MM.1S (cell line): Measurements from ENCODE around the gene CLEC4F.

Experiments used
- DNase-seq: peaks from one replicate; pipeline ENCODE4 v3.0.0-alpha.2; 2015
- H2AFZ ChIP-seq: fragments of 300-600 bp; sonication (generic); 2 replicates; pipeline ENCODE4 v1.6.0; 2016; ENCODE audit warnings: antibody characterized with exemption, low read length
- H3F3A ChIP-seq: fragments of 300-600 bp; sonication (generic); 2 replicates; pipeline ENCODE4 v1.6.1; 2016; ENCODE audit warnings: mild to moderate bottlenecking, antibody characterized with exemption, low read length, moderate library complexity, mixed read lengths; ENCODE audit not compliant: insufficient read depth
- H3K27ac ChIP-seq: fragments of 300-600 bp; sonication (generic); 2 replicates; pipeline ENCODE4 v1.5.1; 2016; ENCODE audit warnings: mild to moderate bottlenecking, low read length
- H3K27me3 ChIP-seq: fragments of 300-600 bp; sonication (generic); replicated peaks from 2 replicates; pipeline ENCODE4 v1.6.0; 2016; ENCODE audit warnings: low read length; ENCODE audit not compliant: insufficient read depth
- H3K36me3 ChIP-seq: fragments of 300-600 bp; sonication (generic); replicated peaks from 2 replicates; pipeline ENCODE4 v1.6.1; 2016; ENCODE audit warnings: mild to moderate bottlenecking, low read length, mixed read lengths; ENCODE audit not compliant: insufficient read depth
- H3K4me1 ChIP-seq: fragments of 300-600 bp; sonication (generic); 2 replicates; pipeline ENCODE4 v1.6.1; 2016; ENCODE audit warnings: low read length, mixed read lengths
- H3K4me2 ChIP-seq: fragments of 300-600 bp; sonication (generic); 2 replicates; pipeline ENCODE4 v1.6.0; 2016; ENCODE audit warnings: low read depth, low read length
- H3K4me3 ChIP-seq: fragments of 300-600 bp; sonication (generic); 2 replicates; pipeline ENCODE4 v1.5.1; 2016; ENCODE audit warnings: low read length, mixed read lengths
- H3K79me2 ChIP-seq: fragments of 300-600 bp; sonication (generic); 2 replicates; pipeline ENCODE4 v1.6.1; 2016; ENCODE audit warnings: mixed run types, low read length, mixed read lengths
- H3K9ac ChIP-seq: fragments of 300-600 bp; sonication (generic); 2 replicates; pipeline ENCODE4 v1.6.1; 2016; ENCODE audit warnings: low read length, mixed read lengths
- H3K9me2 ChIP-seq: fragments of 300-600 bp; sonication (generic); replicated peaks from 2 replicates; pipeline ENCODE4 v1.6.1; 2016; ENCODE audit warnings: mild to moderate bottlenecking, low read length, mixed read lengths; ENCODE audit not compliant: insufficient read depth
- H3K9me3 ChIP-seq: fragments of 300-600 bp; sonication (generic); replicated peaks from 2 replicates; pipeline ENCODE4 v1.6.1; 2016; ENCODE audit warnings: mild to moderate bottlenecking, low read length, mixed read lengths; ENCODE audit not compliant: insufficient read depth
- H4K20me1 ChIP-seq: fragments of 300-600 bp; sonication (generic); 2 replicates; pipeline ENCODE4 v1.6.1; 2016; ENCODE audit warnings: mild to moderate bottlenecking, low read length, moderate library complexity, mixed read lengths; ENCODE audit not compliant: insufficient read depth
- CTCF ChIP-seq: fragments of 300-600 bp; sonication (generic); IDR thresholded peaks from 2 replicates; pipeline ENCODE4 v1.5.1; 2016; ENCODE audit warnings: antibody characterized with exemption, low read length, mixed read lengths
- EZH2 ChIP-seq: fragments of 300-600 bp; sonication (generic); optimal IDR thresholded peaks from 2 replicates; pipeline ENCODE3; 2017; ENCODE audit warnings: low read depth, mild to moderate bottlenecking, antibody characterized with exemption, low read length, mixed read lengths
- EZH2phosphoT487 ChIP-seq: fragments of 300-600 bp; sonication (generic); IDR thresholded peaks from 2 replicates; pipeline ENCODE4 v1.6.1; 2018; ENCODE audit warnings: antibody characterized with exemption, low read length

CLEC4F gene

DNA sequence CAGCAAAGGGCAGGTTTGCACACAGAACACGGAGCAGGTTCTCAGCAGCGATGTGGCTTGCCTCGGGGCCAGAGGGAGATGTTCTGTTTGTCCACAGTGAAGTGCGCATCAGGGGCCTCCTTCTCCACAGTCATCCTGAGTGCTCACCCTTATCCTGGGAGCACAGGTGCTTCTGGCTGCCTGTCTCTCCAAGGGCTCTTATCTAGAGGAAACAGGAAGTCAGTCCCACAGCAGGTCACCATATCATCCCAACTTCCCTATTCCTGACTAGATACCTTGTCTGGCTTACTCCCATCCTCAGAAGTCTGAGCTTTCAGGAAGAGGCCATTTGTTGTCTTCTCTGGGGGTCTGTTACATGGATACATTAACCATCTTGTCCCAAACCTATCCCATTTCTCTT lies 15.2 kb upstream of the CLEC4F start, which contains the start of gene CD207:
TSS of gene CD207 (minus strand) at position 174 of the 400 bp plus-strand sequence. CDS start at position 134, 40 bp downstream.
- Histone ChIP-seq H3F3A (no peaks in the 10 kb centered on the region), H3K27me3 (no peaks in the 10 kb centered on the region), H3K9me3 (no peaks in the 10 kb centered on the region), H3K4me3 (no peak within 1 kb of the TSS), H4K20me1 (no peaks in the 10 kb centered on the region), H3K9ac (no peak within 1 kb of the TSS), H3K4me1 (no peaks in the 10 kb centered on the region), H3K79me2 (no peaks in the 10 kb centered on the region), H3K9me2 (no peaks in the 10 kb centered on the region), H3K36me3 (no peaks in the 10 kb centered on the region), H3K4me2 (no peak within 1 kb of the TSS), H3K27ac (no peak within 1 kb of the TSS), H2AFZ (no peak within 1 kb of the TSS)
- TF ChIP-seq EZH2phosphoT487 (no peak), EZH2 (no peak), CTCF (no peak)
- no peak for DNase-seq

DNA sequence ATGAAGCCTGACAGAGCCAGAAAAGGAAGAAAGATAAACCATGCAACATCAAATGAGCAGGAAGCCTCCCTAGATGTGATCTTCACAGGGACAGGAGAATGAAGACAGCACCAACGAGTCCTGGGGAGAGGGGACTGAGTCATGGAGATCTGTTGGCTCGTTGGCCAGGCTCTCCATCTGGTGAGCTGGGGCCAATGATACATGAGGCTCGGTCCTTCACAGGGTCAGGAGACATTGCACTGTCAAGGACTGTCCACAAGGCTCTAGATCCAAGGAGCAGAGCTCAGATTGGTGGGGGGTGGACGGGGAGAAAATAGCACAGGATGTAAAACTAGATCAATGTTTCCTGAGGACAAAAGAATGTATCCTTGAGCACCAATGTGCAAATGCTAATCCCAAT lies 14.5 kb upstream of the CLEC4F start:
- no peaks in the 10 kb centered on the region for H3K36me3 ChIP-seq
- H3F3A ChIP-seq = no peaks in the 10 kb centered on the region
- H3K9ac ChIP-seq = no peak overlapping the region
- H3K27me3 ChIP-seq = no peaks in the 10 kb centered on the region
- no peak for DNase-seq
- TF ChIP-seq EZH2 (no peak), EZH2phosphoT487 (no peak), CTCF (no peak)
- H4K20me1 ChIP-seq = no peaks in the 10 kb centered on the region
- H3K4me2 ChIP-seq = no peak overlapping the region
- H3K4me1 ChIP-seq = no peaks in the 10 kb centered on the region
- no peaks in the 10 kb centered on the region for H3K79me2 ChIP-seq
- no peak overlapping the region for H3K4me3 ChIP-seq
- no peak overlapping the region for H3K27ac ChIP-seq
- H3K9me2 ChIP-seq = no peaks in the 10 kb centered on the region
- no peaks in the 10 kb centered on the region for H3K9me3 ChIP-seq
- H2AFZ ChIP-seq = no peak overlapping the region

GRCh38 chr2:70834106-70834505 lies 13.7 kb upstream of the CLEC4F start:
- no peak overlapping the region for H3K4me2 ChIP-seq
- TF ChIP-seq EZH2phosphoT487 (no peak), CTCF (no peak), EZH2 (no peak)
- no peak overlapping the region for H3K27ac ChIP-seq
- H3K9me3 ChIP-seq = no peaks in the 10 kb centered on the region
- no peak overlapping the region for H3K4me3 ChIP-seq
- no peak for DNase-seq
- H4K20me1 ChIP-seq = no peaks in the 10 kb centered on the region
- no peaks in the 10 kb centered on the region for H3K9me2 ChIP-seq
- no peaks in the 10 kb centered on the region for H3K36me3 ChIP-seq
- no peak overlapping the region for H3K9ac ChIP-seq
- H3F3A ChIP-seq = no peaks in the 10 kb centered on the region
- no peaks in the 10 kb centered on the region for H3K27me3 ChIP-seq
- no peaks in the 10 kb centered on the region for H3K4me1 ChIP-seq
- no peaks in the 10 kb centered on the region for H3K79me2 ChIP-seq
- H2AFZ ChIP-seq = no peak overlapping the region
